H1 (cell line): ENCODE measurements around the gene B4GALT5. TPM values are rescaled to one million over a fixed set of nuclear protein-coding genes. Genes with fewer than 3 reads are reported as not detected.
"Not testable (repeated sequence)": the region's sequence is repeated elsewhere in the genome, so short reads cannot be mapped to it uniquely, and the experiment has no call there.

ENCODE experiments used
- CTCF ChIA-PET: fragments of 300-600 bp; sonication (Branson Sonifier 250); formaldehyde crosslinking; loops from one replicate; lab custom pipeline; 2021; ENCODE audit not compliant: partially characterized antibody; lab: Charles Lee
- POLR2A ChIA-PET: fragments of 300-600 bp; sonication (Branson Sonifier 250); formaldehyde crosslinking; loops from one replicate; lab custom pipeline; 2021; ENCODE audit warnings: inconsistent platforms; ENCODE audit not compliant: partially characterized antibody; lab: Charles Lee
- DNase-seq, 2 experiments: peaks; one replicate each; pipeline versions ENCODE4 v3.0.0 to v3.0.0-alpha.2; 2010 to 2022; ENCODE audit warnings: low spot score in 2 of 2, low read depth in 1 of 2, mixed read lengths in 1 of 2
- FAIRE-seq: peaks from 2 replicates; lab custom pipeline; 2011; peaks lifted over from hg19 to GRCh38; lab: Jason Lieb, UNC
- H2AFZ ChIP-seq: 2 replicates; pipeline ENCODE4 v1.8.1; 2012; ENCODE audit warnings: low read length, inconsistent platforms
- H2AK5ac ChIP-seq: 2 replicates; pipeline ENCODE4 v1.6.1; 2013; ENCODE audit warnings: low read depth, low read length
- H2BK120ac ChIP-seq: replicated peaks from 2 replicates; pipeline ENCODE3; 2013; ENCODE audit warnings: low read depth, low read length, inconsistent platforms
- H2BK12ac ChIP-seq: 2 replicates; pipeline ENCODE4 v1.6.1; 2013; ENCODE audit warnings: low read depth, low read length
- H2BK15ac ChIP-seq: 2 replicates; pipeline ENCODE4 v1.6.1; 2013; ENCODE audit warnings: low read length
- H2BK20ac ChIP-seq: 2 replicates; pipeline ENCODE4 v1.6.1; 2013; ENCODE audit warnings: low read length
- H2BK5ac ChIP-seq: 2 replicates; pipeline ENCODE4 v1.6.1; 2013; ENCODE audit warnings: low read depth, low read length
- H3K14ac ChIP-seq: 2 replicates; pipeline ENCODE4 v1.6.1; 2013; ENCODE audit warnings: inconsistent platforms; ENCODE audit not compliant: insufficient read length
- H3K18ac ChIP-seq: 2 replicates; pipeline ENCODE4 v1.6.1; 2013; ENCODE audit warnings: low read length; ENCODE audit errors: extremely low read depth
- H3K23ac ChIP-seq: 2 replicates; pipeline ENCODE4 v1.6.1; 2013; ENCODE audit warnings: inconsistent platforms; ENCODE audit not compliant: insufficient read length
- H3K23me2 ChIP-seq: 2 replicates; pipeline ENCODE4 v1.6.1; 2013; ENCODE audit warnings: low read depth, low read length
- H3K27ac ChIP-seq: 2 replicates; pipeline ENCODE4 v1.6.1; 2011; ENCODE audit warnings: low read depth, low read length, inconsistent platforms
- H3K27me3 ChIP-seq, 4 experiments: replicated peaks in 1 of 4; 1 replicate in 1 of 4; 2 replicates in 3 of 4; pipeline versions ENCODE4 v1.6.1 to v1.8.1; 2011 to 2013; ENCODE audit warnings: low read length in 3 of 4, mild to moderate bottlenecking in 3 of 4, inconsistent platforms in 2 of 4, mixed read lengths in 2 of 4, moderate library complexity in 1 of 4; ENCODE audit not compliant: control insufficient read depth in 3 of 4, insufficient read depth in 3 of 4; ENCODE audit errors: extremely low read depth in 1 of 4
- H3K36me3 ChIP-seq, 4 experiments: 2 replicates each; pipeline versions ENCODE4 v1.6.1 to v1.8.1; 2011 to 2013; ENCODE audit warnings: mild to moderate bottlenecking in 4 of 4, low read length in 3 of 4, moderate library complexity in 2 of 4, control low read depth in 1 of 4, inconsistent platforms in 1 of 4; ENCODE audit not compliant: insufficient read depth in 4 of 4, control insufficient read depth in 2 of 4
- H3K4ac ChIP-seq: replicated peaks from 2 replicates; pipeline ENCODE3; 2013; ENCODE audit warnings: low read length, low read depth, mixed read lengths, inconsistent platforms; ENCODE audit not compliant: insufficient read length
- H3K4me1 ChIP-seq, 4 experiments: replicated peaks in 1 of 4; 1 replicate in 1 of 4; 2 replicates in 3 of 4; pipeline versions ENCODE4 v1.6.1 to v1.8.1; 2011 to 2013; ENCODE audit warnings: low read length in 3 of 4, inconsistent platforms in 2 of 4, mixed read lengths in 1 of 4; ENCODE audit not compliant: insufficient read depth in 4 of 4, control insufficient read depth in 3 of 4
- H3K4me2 ChIP-seq, 2 experiments: 2 replicates each; pipeline versions ENCODE4 v1.6.1 to v1.8.1; 2011 to 2013; ENCODE audit warnings: low read depth in 2 of 2, low read length in 2 of 2, control low read depth in 1 of 2, inconsistent platforms in 1 of 2, mild to moderate bottlenecking in 1 of 2; ENCODE audit not compliant: insufficient read depth in 1 of 2
- H3K4me3 ChIP-seq, 4 experiments: fragments of 200-600, 300-600 bp in 1 of 4; sonication (generic), shearing (Covaris generic), sonication (Bioruptor Twin) in 1 of 4; 2 replicates each; pipeline versions ENCODE4 v1.5.1 to v1.8.1; 2011 to 2016; ENCODE audit warnings: low read length in 4 of 4, low read depth in 3 of 4, control low read depth in 2 of 4, inconsistent platforms in 2 of 4, mild to moderate bottlenecking in 2 of 4, mixed read lengths in 1 of 4, moderate library complexity in 1 of 4; ENCODE audit not compliant: insufficient read depth in 2 of 4; ENCODE audit errors: extremely low read depth in 1 of 4
- H3K56ac ChIP-seq: replicated peaks from 2 replicates; pipeline ENCODE3; 2013; ENCODE audit warnings: low read depth, mild to moderate bottlenecking, mixed read lengths, low read length, inconsistent platforms; ENCODE audit not compliant: insufficient read length
- H3K79me1 ChIP-seq: 2 replicates; pipeline ENCODE4 v1.6.1; 2013; ENCODE audit warnings: low read depth, low read length, control low read depth
- H3K79me2 ChIP-seq, 2 experiments: 2 replicates each; pipeline versions ENCODE4 v1.6.1 to v1.8.1; 2012 to 2013; ENCODE audit warnings: low read length in 2 of 2, mild to moderate bottlenecking in 2 of 2, inconsistent platforms in 1 of 2; ENCODE audit not compliant: insufficient read depth in 2 of 2, control insufficient read depth in 1 of 2
- H3K9ac ChIP-seq, 4 experiments: replicated peaks in 1 of 4; 1 replicate in 1 of 4; 2 replicates in 3 of 4; pipeline versions ENCODE4 v1.6.1 to v1.8.1; 2011 to 2013; ENCODE audit warnings: low read depth in 3 of 4, low read length in 3 of 4, control low read depth in 2 of 4, mild to moderate bottlenecking in 2 of 4, moderate library complexity in 2 of 4, inconsistent platforms in 1 of 4; ENCODE audit errors: extremely low read depth in 1 of 4
- H3K9me3 ChIP-seq, 2 experiments: 2 replicates each; pipeline versions ENCODE4 v1.6.1 to v1.8.1; 2012 to 2013; ENCODE audit warnings: mild to moderate bottlenecking in 2 of 2, moderate library complexity in 2 of 2, control low read depth in 1 of 2, inconsistent platforms in 1 of 2, low read depth in 1 of 2, low read length in 1 of 2, mixed read lengths in 1 of 2; ENCODE audit not compliant: insufficient read depth in 2 of 2
- H4K20me1 ChIP-seq, 2 experiments: replicated peaks in 1 of 2; 2 replicates each; pipeline versions ENCODE3 to v1.8.1; 2011 to 2013; ENCODE audit warnings: inconsistent platforms in 2 of 2, low read length in 2 of 2, mild to moderate bottlenecking in 1 of 2; ENCODE audit not compliant: insufficient read depth in 2 of 2, control insufficient read depth in 1 of 2
- H4K5ac ChIP-seq: 2 replicates; pipeline ENCODE4 v1.6.1; 2013; ENCODE audit warnings: low read length, low read depth, mixed read lengths, inconsistent platforms; ENCODE audit not compliant: insufficient read length
- H4K8ac ChIP-seq: 2 replicates; pipeline ENCODE4 v1.8.0; 2013; ENCODE audit warnings: mild to moderate bottlenecking, moderate library complexity, low read length, inconsistent platforms; ENCODE audit not compliant: insufficient read depth; ENCODE audit errors: extremely low read depth
- H4K91ac ChIP-seq: replicated peaks from 2 replicates; pipeline ENCODE3; 2013; ENCODE audit warnings: low read length, mixed read lengths, inconsistent platforms; ENCODE audit not compliant: insufficient read length
- BRCA1 ChIP-seq: IDR thresholded peaks from 2 replicates; pipeline ENCODE4 v1.6.1; 2012; ENCODE audit warnings: low read depth, low read length, improper control_type of control experiment
- CREB1 ChIP-seq: IDR thresholded peaks from 2 replicates; pipeline ENCODE4 v1.6.1; 2012; ENCODE audit warnings: inconsistent platforms
- EGR1 ChIP-seq: IDR thresholded peaks from 2 replicates; pipeline ENCODE4 v1.6.1; 2011; ENCODE audit warnings: low read depth, low read length, borderline replicate concordance
- EP300 ChIP-seq, 2 experiments: IDR thresholded peaks; 1 replicate in 1 of 2; 2 replicates in 1 of 2; pipeline ENCODE4 v1.6.1; 2011 to 2012; ENCODE audit warnings: low read depth in 2 of 2, low read length in 2 of 2, mild to moderate bottlenecking in 2 of 2, borderline replicate concordance in 1 of 2, inconsistent platforms in 1 of 2, moderate library complexity in 1 of 2
- PHF8 ChIP-seq: fragments of 200-600 bp; sonication (generic); conservative IDR thresholded peaks from 2 replicates; pipeline ENCODE4 v1.7.1; 2012; ENCODE audit warnings: low read depth, mild to moderate bottlenecking, inconsistent platforms, low read length, moderate library complexity
- WGBS, 2 experiments: shearing (Covaris generic) in 1 of 2; methylation state at CpG; one replicate each; pipeline versions ENCODE4 v1.1.6 to v1.1.7; 2013 to 2015; ENCODE audit warnings: low lambda C conversion rate in 2 of 2, mixed read lengths in 2 of 2, inconsistent platforms in 1 of 2, low coverage in 1 of 2, missing lambda C conversion rate in 1 of 2; ENCODE audit not compliant: insufficient replicate concordance in 2 of 2, insufficient coverage in 1 of 2, insufficient read length in 1 of 2; ENCODE audit errors: extremely low coverage in 1 of 2, missing lambda C conversion rate in 1 of 2; 5-methylcytosine and 5-hydroxymethylcytosine counted together
- polyA plus RNA-seq, 7 experiments: library from polyadenylated mRNA; depleted of rRNA in 3 of 7; stranded (reverse) in 5 of 7; unstranded in 2 of 7; fragments of >200 nt in 5 of 7; fragments of 200-250 nt in 2 of 7; gene quantifications; 1 replicate in 5 of 7; 2 replicates in 1 of 7; 4 replicates in 1 of 7; pipeline versions ENCODE4 v1.2.1 to v1.2.3, GENCODE V29; 2011 to 2013; ENCODE audit warnings: missing spikeins in 2 of 7, mixed read lengths in 2 of 7
- total RNA-seq: library from RNA; stranded (reverse); fragmentation: NEBNext Ultra II Directional; extraction: Animal tissue kit (Norgen Biotek cat#: 25700); gene quantifications from 2 replicates; pipeline ENCODE4 v1.2.1, GENCODE V29; 2021
- TF ChIP-seq, protein P1 (sequence below): IDR thresholded peaks from 2 replicates; pipeline ENCODE4 v1.6.1; 2012; ENCODE audit warnings: low read length, inconsistent platforms

B4GALT5 gene
- total and polyA plus RNA-seq, 2 of the 8 experiments (the other 6 are each of a cell fraction or from before 2014, with no cell fraction given): 46.5 to 75.4 TPM

DNA sequence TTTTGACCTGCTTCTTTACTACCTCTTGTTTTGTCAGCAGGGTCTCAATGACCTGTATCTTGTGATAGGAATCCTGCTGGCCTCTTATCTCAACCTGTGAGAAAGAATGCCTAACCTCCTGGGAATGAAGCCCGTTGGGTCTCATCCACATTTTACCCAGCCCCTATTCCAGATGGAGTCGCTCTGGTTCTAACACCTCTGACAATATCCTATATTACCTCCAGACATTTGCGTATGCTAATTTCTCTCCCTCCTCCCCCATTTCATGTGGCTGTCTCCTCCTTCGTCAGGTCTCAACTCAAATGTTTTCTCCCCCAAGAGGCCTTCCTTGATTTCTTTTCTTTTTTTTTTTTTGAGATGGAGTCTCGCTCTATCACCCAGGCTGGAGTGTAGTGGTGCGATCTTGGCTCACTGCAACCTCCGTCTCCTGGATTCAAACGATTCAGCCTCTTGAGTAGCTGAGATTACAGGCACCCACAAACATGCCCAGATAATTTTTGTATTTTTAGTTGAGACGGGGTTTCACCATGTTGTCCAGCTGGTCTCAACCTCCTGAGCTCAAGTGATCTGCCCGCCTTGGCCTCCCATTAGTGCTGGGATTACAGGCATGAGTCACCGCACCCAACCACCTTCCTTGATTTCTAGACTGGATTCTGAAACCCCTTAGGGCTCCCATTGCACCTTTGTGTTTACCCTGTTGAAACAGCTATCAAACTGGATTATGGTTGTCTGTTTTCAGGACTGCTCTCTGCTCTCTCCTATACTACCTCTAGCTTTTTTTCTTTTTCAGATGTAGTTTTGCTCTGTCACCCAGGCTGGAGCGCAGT lies 49.5 kb upstream of the B4GALT5 start (continued):
- TF ChIP-seq EP300 (IDR thresholded peaks at IDR 0.05; ENCODE audit: borderline replicate concordance in 1 of 2, low read depth in 2 of 2, low read length in 2 of 2): no peak
- no peak for TF ChIP-seq EGR1
- TF ChIP-seq, protein P1, sequence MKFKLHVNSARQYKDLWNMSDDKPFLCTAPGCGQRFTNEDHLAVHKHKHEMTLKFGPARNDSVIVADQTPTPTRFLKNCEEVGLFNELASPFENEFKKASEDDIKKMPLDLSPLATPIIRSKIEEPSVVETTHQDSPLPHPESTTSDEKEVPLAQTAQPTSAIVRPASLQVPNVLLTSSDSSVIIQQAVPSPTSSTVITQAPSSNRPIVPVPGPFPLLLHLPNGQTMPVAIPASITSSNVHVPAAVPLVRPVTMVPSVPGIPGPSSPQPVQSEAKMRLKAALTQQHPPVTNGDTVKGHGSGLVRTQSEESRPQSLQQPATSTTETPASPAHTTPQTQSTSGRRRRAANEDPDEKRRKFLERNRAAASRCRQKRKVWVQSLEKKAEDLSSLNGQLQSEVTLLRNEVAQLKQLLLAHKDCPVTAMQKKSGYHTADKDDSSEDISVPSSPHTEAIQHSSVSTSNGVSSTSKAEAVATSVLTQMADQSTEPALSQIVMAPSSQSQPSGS: no peak
- no peak for TF ChIP-seq PHF8
- no peak for TF ChIP-seq CREB1
- no peak for TF ChIP-seq BRCA1

DNA sequence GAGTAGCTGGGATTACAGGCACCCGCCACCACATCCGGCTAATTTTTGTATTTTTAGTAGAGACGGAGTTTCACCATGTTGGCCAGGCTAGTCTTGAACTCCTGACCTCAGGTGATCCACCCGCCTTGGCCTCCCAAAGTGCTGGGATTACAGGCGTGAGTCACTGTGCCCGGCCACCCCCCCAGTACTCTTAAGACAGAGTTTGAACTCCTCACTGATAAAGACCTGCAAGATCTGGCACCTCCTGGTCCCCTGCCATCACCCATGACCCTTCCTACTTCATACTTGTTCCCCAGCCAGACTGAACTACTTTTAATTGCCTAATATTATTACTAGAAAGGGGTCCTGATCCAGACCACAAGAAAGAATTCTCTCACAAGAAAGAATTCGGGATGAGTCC lies 48.2 kb upstream of the B4GALT5 start:
- H3K14ac ChIP-seq, H3K27me3 ChIP-seq, H3K9ac ChIP-seq, H3K79me2 ChIP-seq, H3K18ac ChIP-seq, H3K56ac ChIP-seq, H4K20me1 ChIP-seq, H2BK20ac ChIP-seq, H2BK5ac ChIP-seq, H2BK12ac ChIP-seq, H3K23ac ChIP-seq, H3K27ac ChIP-seq, CTCF ChIA-PET, H3K4ac ChIP-seq, H4K5ac ChIP-seq, H2BK15ac ChIP-seq, H2AFZ ChIP-seq, DNase-seq, H3K9me3 ChIP-seq, H4K8ac ChIP-seq, H3K36me3 ChIP-seq, H2AK5ac ChIP-seq, H3K79me1 ChIP-seq, H4K91ac ChIP-seq, H3K4me3 ChIP-seq, H3K23me2 ChIP-seq, H2BK120ac ChIP-seq, FAIRE-seq, H3K4me2 ChIP-seq: not testable (repeated sequence)
- POLR2A ChIA-PET: interaction anchor here (1.5 kb wide), 1 partner anchor 9 kb away, joined by 3 read pairs; no protein-coding TSS in a partner anchor
- 85% methylated on average over 7 of the region's 7 CpGs; no CpG with 5 or more reads in 1 of the 2 experiments for WGBS, 2 experiments
- H3K4me1 ChIP-seq: peaks cover 2 to 18% (median 14%) of the 10 kb centered on the region in 4 experiments
